ENCODE results near the gene ORC2.

DNA sequence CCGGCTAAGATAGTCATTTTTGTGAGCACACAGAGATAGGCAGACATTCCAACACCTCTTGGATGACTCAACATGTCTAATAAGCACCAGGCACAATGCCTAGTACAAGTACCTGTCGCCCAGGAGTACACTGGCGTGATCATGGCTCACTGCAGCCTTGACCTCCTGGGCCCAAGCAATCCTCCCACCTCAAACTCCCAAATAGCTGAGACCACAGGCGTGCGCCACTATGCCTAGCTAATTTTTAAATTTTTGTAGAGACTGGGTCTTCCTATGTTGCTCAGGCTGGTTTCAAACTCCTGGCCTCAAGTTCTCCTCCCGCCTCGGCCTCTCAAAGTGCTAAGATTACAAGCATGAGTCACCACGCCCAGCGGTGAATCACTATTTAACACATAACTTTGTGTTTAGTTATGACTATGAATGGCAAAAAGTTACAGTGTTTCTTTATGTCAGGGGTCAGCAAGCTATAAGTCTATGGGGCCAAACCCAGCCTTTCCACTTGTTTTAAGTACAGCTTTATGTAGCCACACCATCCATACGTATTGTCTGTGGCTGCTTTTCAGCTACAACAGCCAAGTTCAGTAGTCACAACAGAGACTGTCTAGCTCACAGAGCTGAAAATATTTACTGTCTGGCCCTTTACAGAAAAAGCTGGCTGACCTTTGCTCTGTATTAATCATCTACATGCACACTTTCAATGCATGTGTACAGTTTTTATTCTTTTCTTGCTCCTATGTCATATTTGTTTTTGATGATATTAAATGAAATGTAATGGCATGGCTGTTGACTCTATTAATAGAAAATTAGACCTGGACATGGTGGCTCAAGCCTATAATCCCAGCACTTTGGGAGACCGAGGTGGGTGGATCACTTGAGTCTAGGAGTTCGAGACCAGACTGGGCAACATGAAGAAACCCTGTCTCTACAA, 18.7 kb downstream of the ORC2 start:
- TF ChIP-seq, protein P1, sequence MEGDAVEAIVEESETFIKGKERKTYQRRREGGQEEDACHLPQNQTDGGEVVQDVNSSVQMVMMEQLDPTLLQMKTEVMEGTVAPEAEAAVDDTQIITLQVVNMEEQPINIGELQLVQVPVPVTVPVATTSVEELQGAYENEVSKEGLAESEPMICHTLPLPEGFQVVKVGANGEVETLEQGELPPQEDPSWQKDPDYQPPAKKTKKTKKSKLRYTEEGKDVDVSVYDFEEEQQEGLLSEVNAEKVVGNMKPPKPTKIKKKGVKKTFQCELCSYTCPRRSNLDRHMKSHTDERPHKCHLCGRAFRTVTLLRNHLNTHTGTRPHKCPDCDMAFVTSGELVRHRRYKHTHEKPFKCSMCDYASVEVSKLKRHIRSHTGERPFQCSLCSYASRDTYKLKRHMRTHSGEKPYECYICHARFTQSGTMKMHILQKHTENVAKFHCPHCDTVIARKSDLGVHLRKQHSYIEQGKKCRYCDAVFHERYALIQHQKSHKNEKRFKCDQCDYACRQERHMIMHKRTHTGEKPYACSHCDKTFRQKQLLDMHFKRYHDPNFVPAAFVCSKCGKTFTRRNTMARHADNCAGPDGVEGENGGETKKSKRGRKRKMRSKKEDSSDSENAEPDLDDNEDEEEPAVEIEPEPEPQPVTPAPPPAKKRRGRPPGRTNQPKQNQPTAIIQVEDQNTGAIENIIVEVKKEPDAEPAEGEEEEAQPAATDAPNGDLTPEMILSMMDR (IDR thresholded peaks at IDR 0.05) = no peak
- TF ChIP-seq POLR2A (IDR thresholded peaks at IDR 0.05) (no peak), EP300 (IDR thresholded peaks at IDR 0.05) (no peak), POLR2AphosphoS5 (IDR thresholded peaks at IDR 0.05) (no peak)

Data from stomach (tissue), 4 donors.